Measurements from ENCODE around the gene SETD4.
A peak's percentile ranks its signal among the peaks of the same experiment; 100 is the strongest.

SETD4 gene

DNA sequence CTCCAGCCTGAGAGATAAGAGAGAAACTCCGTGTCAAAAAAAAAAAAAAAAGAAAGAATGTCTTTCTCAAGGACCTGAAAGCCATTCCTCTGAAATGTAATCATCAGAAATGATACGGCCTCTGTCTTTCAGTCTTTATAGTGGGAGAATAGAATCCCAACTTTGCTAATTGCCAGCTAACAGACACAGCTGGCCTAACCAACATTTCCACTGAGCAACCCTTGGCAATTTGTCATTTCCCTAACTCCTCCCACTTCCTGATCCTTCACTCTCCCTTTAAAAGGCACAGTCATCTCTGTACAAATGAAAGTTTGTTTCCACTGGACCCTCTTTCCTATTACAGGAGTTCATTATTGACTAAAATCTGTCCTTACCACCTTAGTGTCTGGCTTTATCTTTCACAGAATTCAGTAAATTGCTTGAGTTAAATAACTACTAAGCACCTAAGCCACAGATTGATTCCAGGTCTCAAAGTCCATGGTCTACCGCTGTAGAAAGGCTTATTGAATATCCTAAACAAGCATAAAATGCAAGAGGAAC lies 5.2 kb upstream of the SETD4 start:
- H3K36me3 ChIP-seq (ENCODE audit: control insufficient read depth, insufficient read depth, low read length): no peaks in the 10 kb centered on the region
- peaks cover 8% of the 10 kb centered on the region; the same call in 1 of the 2 replicates for H3K4me1 ChIP-seq (ENCODE audit: control insufficient read depth, insufficient read depth, low read length)
- H3K27ac ChIP-seq (ENCODE audit: low read depth, low read length): no peak overlapping the region
- no peak overlapping the region for H3K4me3 ChIP-seq (ENCODE audit: low read depth, low read length)
- H3K27me3 ChIP-seq (ENCODE audit: control insufficient read depth, insufficient read depth, low read length): no peaks in the 10 kb centered on the region
- H3K9me3 ChIP-seq (ENCODE audit: control insufficient read depth, insufficient read depth, low read depth, low read length): peaks cover 20% of the 10 kb centered on the region
- H3K9ac ChIP-seq (ENCODE audit: low read length): no peak overlapping the region

DNA sequence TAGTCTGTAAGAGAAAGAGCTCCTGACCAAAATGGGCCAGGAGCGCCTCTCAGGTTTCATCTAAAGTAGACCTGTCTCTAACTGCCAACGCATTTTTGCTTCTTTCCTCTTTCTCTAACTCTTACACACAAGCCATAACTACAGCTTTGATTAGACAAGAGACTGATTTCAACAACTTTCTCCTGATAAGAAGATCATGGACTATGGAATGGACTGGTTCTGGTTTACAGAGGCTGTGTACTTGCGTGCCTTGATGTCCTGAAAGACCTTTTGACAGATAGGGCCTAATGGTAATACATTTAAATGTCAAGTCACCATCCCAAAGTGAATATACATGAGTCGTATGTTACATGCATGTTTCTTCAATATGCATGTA lies 3.7 kb upstream of the SETD4 start:
- Histone ChIP-seq H3K9ac (ENCODE audit: low read length) (no peak overlapping the region), H3K4me1 (ENCODE audit: control insufficient read depth, insufficient read depth, low read length) (peaks cover 8% of the 10 kb centered on the region; the same call in 1 of the 2 replicates), H3K27ac (ENCODE audit: low read depth, low read length) (no peak overlapping the region), H3K4me3 (ENCODE audit: low read depth, low read length) (no peak overlapping the region), H3K27me3 (ENCODE audit: control insufficient read depth, insufficient read depth, low read length) (no peaks in the 10 kb centered on the region), H3K9me3 (ENCODE audit: control insufficient read depth, insufficient read depth, low read depth, low read length) (peaks cover 17% of the 10 kb centered on the region), H3K36me3 (ENCODE audit: control insufficient read depth, insufficient read depth, low read length) (no peaks in the 10 kb centered on the region)

DNA sequence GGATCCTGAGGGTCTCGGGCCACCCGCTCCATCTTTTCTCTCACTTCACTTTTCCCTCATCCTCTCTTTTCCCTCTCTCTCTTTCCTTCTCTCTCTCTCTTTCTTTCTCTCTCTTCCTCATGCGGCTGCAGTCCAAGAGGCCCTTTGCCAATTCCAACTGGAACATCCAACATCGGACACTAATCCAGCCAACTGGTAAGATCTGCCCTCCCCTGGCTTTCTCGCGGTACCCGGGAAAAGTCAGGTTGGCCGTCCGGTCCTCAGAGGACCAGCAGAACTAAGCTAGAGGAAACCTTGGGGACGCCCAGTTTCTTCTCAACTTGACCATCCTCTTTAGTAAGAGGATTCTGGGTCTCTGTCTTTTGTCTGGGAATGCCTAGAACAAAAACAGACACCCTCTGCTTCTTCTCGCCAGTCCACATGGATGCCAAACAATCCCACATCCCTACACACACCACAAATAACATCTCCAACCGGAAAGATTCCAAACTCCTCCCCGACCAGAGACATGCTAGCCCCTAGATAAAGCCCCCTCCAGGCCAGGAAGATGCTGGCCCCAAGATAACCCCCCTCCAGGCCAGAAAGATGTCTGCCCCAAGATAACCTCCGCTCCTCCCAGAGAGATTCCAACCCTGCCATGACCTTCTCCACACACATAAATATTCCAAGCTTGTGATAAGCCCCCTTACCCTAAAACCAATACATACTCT lies 3.2 kb upstream of the SETD4 start:
- Histone ChIP-seq H3K9me3 (ENCODE audit: control insufficient read depth, insufficient read depth, low read depth, low read length) (peaks cover 13% of the 10 kb centered on the region; the same call in 1 of the 2 replicates), H3K9ac (ENCODE audit: low read length) (no peak overlapping the region), H3K4me1 (ENCODE audit: control insufficient read depth, insufficient read depth, low read length) (peaks cover 8% of the 10 kb centered on the region; the same call in 1 of the 2 replicates), H3K36me3 (ENCODE audit: control insufficient read depth, insufficient read depth, low read length) (peaks cover 2% of the 10 kb centered on the region; the same call in 1 of the 2 replicates), H3K4me3 (ENCODE audit: low read depth, low read length) (no peak overlapping the region), H3K27ac (ENCODE audit: low read depth, low read length) (no peak overlapping the region), H3K27me3 (ENCODE audit: control insufficient read depth, insufficient read depth, low read length) (no peaks in the 10 kb centered on the region)

DNA sequence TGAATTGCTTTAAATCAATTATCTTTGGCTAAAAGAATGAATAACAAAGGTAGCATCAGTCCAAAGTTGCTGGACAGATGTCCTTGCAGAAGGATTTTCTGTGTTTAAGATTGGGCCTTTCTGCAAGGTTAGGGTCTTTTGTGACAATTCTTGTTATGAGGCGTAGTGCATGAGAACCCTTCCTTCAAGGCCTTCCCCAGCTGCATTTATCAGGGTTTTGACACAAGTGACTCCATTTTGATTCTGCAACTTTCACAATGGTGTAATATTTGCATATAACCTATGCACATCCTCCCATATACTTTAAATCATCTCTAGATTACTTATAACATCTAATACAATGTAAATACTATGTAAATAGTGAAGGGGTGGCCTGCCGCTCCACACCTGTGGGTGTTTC lies 1.1 kb upstream of the SETD4 start:
- Histone ChIP-seq H3K4me1 (ENCODE audit: control insufficient read depth, insufficient read depth, low read length) (peaks cover 8% of the 10 kb centered on the region; the same call in 1 of the 2 replicates), H3K9ac (ENCODE audit: low read length) (no peak overlapping the region), H3K36me3 (ENCODE audit: control insufficient read depth, insufficient read depth, low read length) (peaks cover 22% of the 10 kb centered on the region), H3K4me3 (ENCODE audit: low read depth, low read length) (no peak overlapping the region), H3K27me3 (ENCODE audit: control insufficient read depth, insufficient read depth, low read length) (no peaks in the 10 kb centered on the region), H3K9me3 (ENCODE audit: control insufficient read depth, insufficient read depth, low read depth, low read length) (peaks cover 2% of the 10 kb centered on the region; the same call in 1 of the 2 replicates), H3K27ac (ENCODE audit: low read depth, low read length) (no peak overlapping the region)

DNA sequence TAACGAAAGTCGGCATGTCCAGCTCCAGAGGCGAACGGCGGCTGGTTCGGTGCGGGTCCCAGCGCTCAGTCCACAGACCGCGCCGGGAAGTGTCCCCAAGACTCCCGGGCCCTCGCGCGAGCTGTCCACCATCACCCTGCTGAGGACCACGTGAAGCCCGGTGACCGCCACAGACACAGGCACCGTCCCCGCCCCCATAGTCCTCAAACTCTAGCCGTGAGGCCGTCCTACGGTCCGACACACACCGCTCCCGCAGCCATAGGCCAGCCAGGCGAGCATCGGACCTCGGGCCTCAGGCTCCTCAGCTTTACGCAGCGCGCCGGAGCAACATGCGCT lies 535 bp downstream of the SETD4 start:
- no peaks in the 10 kb centered on the region for H3K27me3 ChIP-seq (ENCODE audit: control insufficient read depth, insufficient read depth, low read length)
- H3K4me1 ChIP-seq (ENCODE audit: control insufficient read depth, insufficient read depth, low read length): peaks cover 8% of the 10 kb centered on the region; the same call in 1 of the 2 replicates
- H3K27ac ChIP-seq (ENCODE audit: low read depth, low read length): peak overlapping the region; percentile 71; the same call in 1 of the 2 replicates

DNA sequence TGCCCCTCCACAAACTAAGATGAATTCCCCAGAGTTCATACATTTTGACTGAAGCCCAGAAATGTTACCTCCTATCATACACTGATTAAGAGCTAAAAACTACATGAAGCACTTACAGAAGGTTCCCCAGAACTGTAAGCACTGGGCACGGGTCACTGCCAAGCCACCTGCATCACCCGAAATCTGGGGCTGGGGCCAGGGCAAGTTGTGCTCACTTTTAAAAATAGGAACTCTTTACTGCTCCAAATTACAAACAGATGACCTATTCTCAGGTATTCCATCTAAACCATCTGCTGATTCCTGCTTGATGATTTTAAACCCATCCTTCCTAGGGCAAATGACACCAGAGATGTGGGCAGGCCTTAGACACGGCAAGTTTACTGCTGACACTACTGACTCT lies 4.8 kb downstream of the SETD4 start:
- Histone ChIP-seq H3K9me3 (ENCODE audit: control insufficient read depth, insufficient read depth, low read depth, low read length) (no peaks in the 10 kb centered on the region), H3K9ac (ENCODE audit: low read length) (no peak overlapping the region), H3K4me1 (ENCODE audit: control insufficient read depth, insufficient read depth, low read length) (no peaks in the 10 kb centered on the region), H3K27me3 (ENCODE audit: control insufficient read depth, insufficient read depth, low read length) (no peaks in the 10 kb centered on the region), H3K4me3 (ENCODE audit: low read depth, low read length) (no peak overlapping the region), H3K36me3 (ENCODE audit: control insufficient read depth, insufficient read depth, low read length) (peaks cover 73% of the 10 kb centered on the region), H3K27ac (ENCODE audit: low read depth, low read length) (no peak overlapping the region)

More for the DNA sequence above, 535 bp downstream of the SETD4 start:
- H3K9me3 ChIP-seq (ENCODE audit: control insufficient read depth, insufficient read depth, low read depth, low read length): no peaks in the 10 kb centered on the region
- H3K4me3 ChIP-seq (ENCODE audit: low read depth, low read length): peak overlapping the region; percentile 97
- peak overlapping the region; percentile 93 for H3K9ac ChIP-seq (ENCODE audit: low read length)
- H3K36me3 ChIP-seq (ENCODE audit: control insufficient read depth, insufficient read depth, low read length): peaks cover 39% of the 10 kb centered on the region

DNA sequence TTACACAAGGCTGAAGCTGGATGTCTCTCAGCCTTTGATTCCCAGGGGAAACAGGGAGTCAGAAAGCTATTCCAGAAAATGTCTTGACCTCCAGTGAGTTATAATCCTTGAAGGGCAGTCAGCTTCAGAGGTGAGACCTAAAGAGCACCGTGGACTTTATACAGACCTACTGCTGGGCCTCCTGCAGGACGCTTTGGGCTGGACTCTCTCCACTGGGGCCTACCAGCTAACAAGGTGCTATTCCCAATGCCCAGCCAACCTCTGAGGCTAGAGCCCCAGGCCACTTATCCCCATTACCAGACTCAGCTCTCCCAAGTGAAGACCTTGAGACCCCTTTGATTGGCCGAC lies 6.6 kb downstream of the SETD4 start:
- no peak overlapping the region for H3K4me3 ChIP-seq (ENCODE audit: low read depth, low read length)
- H3K36me3 ChIP-seq (ENCODE audit: control insufficient read depth, insufficient read depth, low read length): peaks cover 91% of the 10 kb centered on the region
- no peaks in the 10 kb centered on the region for H3K27me3 ChIP-seq (ENCODE audit: control insufficient read depth, insufficient read depth, low read length)
- H3K9ac ChIP-seq (ENCODE audit: low read length): no peak overlapping the region
- H3K27ac ChIP-seq (ENCODE audit: low read depth, low read length): no peak overlapping the region
- H3K9me3 ChIP-seq (ENCODE audit: control insufficient read depth, insufficient read depth, low read depth, low read length): no peaks in the 10 kb centered on the region
- no peaks in the 10 kb centered on the region for H3K4me1 ChIP-seq (ENCODE audit: control insufficient read depth, insufficient read depth, low read length)

DNA sequence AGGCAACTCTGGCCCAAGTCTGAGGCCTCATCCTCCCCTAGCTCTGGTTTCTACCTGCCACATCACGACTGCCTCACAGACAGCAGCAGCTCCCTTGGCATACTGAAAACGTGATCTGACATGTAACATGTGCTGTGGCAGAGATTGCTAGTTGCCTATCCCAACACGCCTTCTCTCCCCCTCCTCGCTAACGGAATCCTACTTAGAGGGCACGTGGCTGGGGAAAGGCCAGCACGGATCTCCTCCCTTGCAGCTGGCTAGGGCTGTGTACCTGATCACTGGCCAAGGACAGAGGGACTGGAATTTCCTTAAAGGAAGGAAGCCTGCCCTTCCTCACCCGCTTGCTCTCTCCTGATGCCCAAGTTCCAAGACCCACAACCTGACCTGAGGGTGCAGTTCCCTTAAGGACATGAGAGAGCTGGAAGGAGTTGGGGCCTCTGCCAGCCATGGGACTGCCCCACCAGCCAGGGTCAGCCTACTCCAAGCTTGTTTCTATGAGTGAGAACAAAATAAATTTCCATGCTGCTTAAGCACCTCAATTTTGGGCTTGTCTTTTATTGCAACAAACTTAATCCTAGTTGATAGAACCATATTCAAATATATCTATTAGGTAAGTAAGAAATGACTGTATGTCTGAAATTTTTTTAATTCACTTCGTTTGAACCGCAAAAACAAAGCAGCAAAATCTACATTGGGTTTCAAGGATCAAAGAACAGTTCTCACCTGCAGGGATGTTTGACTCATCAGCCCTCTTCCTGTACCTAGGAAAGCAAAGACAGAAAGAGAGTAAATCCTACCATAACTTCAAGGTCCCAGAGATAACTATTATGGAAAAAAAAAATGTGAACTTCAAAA lies 7.2 kb downstream of the SETD4 start:
- Histone ChIP-seq H3K9ac (ENCODE audit: low read length) (no peak overlapping the region), H3K27ac (ENCODE audit: low read depth, low read length) (no peak overlapping the region), H3K36me3 (ENCODE audit: control insufficient read depth, insufficient read depth, low read length) (peaks cover 91% of the 10 kb centered on the region), H3K4me1 (ENCODE audit: control insufficient read depth, insufficient read depth, low read length) (no peaks in the 10 kb centered on the region), H3K9me3 (ENCODE audit: control insufficient read depth, insufficient read depth, low read depth, low read length) (no peaks in the 10 kb centered on the region), H3K27me3 (ENCODE audit: control insufficient read depth, insufficient read depth, low read length) (no peaks in the 10 kb centered on the region), H3K4me3 (ENCODE audit: low read depth, low read length) (no peak overlapping the region)

DNA sequence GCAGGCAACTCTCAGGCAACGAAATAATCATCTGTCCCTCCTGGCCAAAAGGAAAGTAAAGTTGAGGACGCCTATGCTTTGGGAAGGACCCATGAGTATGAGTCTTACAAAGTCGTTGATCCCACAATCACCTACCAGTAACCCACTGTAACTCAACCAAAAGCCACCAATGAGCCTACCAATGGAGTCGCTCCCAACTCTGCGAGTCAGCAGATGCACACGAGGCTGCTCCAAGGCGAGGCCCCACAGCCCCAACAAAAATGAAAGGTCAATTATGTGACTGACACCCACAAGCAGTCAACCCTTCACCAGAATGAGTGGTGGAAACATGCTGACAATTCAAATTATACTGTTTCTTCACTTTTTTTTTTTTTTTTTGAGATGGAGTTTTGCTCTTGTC lies 12.0 kb downstream of the SETD4 start:
- no peak overlapping the region for H3K4me3 ChIP-seq (ENCODE audit: low read depth, low read length)
- H3K9me3 ChIP-seq (ENCODE audit: control insufficient read depth, insufficient read depth, low read depth, low read length): no peaks in the 10 kb centered on the region
- no peak overlapping the region for H3K27ac ChIP-seq (ENCODE audit: low read depth, low read length)
- no peaks in the 10 kb centered on the region for H3K4me1 ChIP-seq (ENCODE audit: control insufficient read depth, insufficient read depth, low read length)
- no peaks in the 10 kb centered on the region for H3K27me3 ChIP-seq (ENCODE audit: control insufficient read depth, insufficient read depth, low read length)
- H3K9ac ChIP-seq (ENCODE audit: low read length): no peak overlapping the region
- peaks cover 87% of the 10 kb centered on the region for H3K36me3 ChIP-seq (ENCODE audit: control insufficient read depth, insufficient read depth, low read length)

DNA sequence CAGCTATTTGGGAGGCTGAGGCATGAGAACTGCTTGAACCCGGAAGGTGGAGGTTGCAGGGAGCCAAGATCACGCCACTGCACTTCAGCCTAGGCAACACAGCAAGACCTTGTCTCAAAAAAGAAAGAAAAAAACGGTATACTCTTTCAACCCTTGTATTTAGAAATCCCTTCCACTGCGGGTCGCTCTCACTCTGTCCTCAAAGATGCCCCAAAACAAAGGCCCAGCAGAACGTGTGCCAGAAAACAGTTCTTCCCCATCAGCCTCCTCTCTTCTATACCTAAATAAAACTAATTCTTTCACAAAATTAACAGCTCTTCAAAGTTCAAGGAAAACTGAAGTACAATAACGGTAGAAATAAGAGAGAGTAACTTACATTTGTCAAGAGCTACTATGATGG lies 13.2 kb downstream of the SETD4 start:
- Histone ChIP-seq H3K27me3 (ENCODE audit: control insufficient read depth, insufficient read depth, low read length) (no peaks in the 10 kb centered on the region), H3K27ac (ENCODE audit: low read depth, low read length) (no peak overlapping the region), H3K9ac (ENCODE audit: low read length) (no peak overlapping the region), H3K36me3 (ENCODE audit: control insufficient read depth, insufficient read depth, low read length) (peaks cover 89% of the 10 kb centered on the region), H3K4me1 (ENCODE audit: control insufficient read depth, insufficient read depth, low read length) (no peaks in the 10 kb centered on the region), H3K4me3 (ENCODE audit: low read depth, low read length) (no peak overlapping the region), H3K9me3 (ENCODE audit: control insufficient read depth, insufficient read depth, low read depth, low read length) (no peaks in the 10 kb centered on the region)

DNA sequence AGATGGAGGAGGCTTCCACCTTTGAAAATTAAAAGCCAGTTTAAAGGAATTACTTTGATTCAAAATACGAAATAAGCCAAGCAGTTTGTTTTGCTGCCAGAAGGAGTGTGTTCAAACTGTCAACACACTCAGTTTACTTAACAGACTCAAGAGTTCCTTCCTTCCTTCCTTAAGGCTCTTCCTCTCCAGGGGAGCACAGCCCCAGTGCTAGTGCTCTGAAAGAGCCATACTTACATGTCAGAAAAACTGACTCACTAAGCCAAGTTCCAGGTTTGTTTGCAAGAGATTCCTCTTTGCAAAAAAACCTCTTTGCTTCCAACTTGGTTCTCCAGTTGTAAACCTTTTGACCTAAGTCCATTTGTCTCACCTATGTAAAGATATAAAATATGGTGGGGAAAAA lies 14.3 kb downstream of the SETD4 start:
- H3K27me3 ChIP-seq (ENCODE audit: control insufficient read depth, insufficient read depth, low read length): no peaks in the 10 kb centered on the region
- no peak overlapping the region for H3K27ac ChIP-seq (ENCODE audit: low read depth, low read length)
- H3K9ac ChIP-seq (ENCODE audit: low read length): no peak overlapping the region
- H3K9me3 ChIP-seq (ENCODE audit: control insufficient read depth, insufficient read depth, low read depth, low read length): no peaks in the 10 kb centered on the region
- no peak overlapping the region for H3K4me3 ChIP-seq (ENCODE audit: low read depth, low read length)
- no peaks in the 10 kb centered on the region for H3K4me1 ChIP-seq (ENCODE audit: control insufficient read depth, insufficient read depth, low read length)
- H3K36me3 ChIP-seq (ENCODE audit: control insufficient read depth, insufficient read depth, low read length): peaks cover 92% of the 10 kb centered on the region
